ENCODE measurements around the gene SNX8.

DNA sequence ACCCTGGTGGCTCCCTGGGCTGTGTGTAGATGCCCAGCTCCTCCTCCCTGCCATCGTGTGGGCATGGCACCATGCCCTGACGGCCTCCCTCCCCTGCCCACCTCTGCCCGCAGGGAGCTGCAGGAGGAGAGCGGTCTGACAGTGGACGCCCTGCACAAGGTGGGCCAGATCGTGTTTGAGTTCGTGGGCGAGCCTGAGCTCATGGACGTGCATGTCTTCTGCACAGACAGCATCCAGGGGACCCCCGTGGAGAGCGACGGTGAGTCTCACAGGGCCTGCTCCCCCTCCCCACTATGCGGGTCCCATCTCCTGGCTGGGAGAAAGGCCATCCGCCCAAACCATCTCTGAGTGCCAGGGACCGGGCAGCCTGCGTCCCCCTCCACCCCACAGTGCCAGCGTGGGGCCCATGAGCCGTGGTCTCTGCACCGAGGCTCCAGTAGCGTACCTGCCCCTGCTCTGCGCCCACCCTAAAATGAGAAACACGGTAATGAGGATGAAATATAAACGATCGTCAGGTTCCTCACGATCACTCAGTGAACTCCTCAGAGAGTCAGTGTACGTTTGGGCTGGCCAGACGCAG is 64.4 kb downstream of the SNX8 start:
- TF ChIP-seq CTCF (IDR thresholded peaks at IDR 0.05) (no peak), POLR2A (IDR thresholded peaks at IDR 0.05) (no peak)

Measured in lower leg skin (tissue), 3 donors.